GM12878 (cell line): Measurements from ENCODE around the gene KCNJ3. TPM values are rescaled to one million over a fixed set of nuclear protein-coding genes. Genes with fewer than 3 reads are reported as not detected.

Source experiments
- ATAC-seq: fragments of 200-7000 bp; cut with Tn5 transposase; 3 replicates; pipeline ENCODE4 v1.9.1; 2020; ENCODE audit warnings: mild to moderate bottlenecking, moderate library complexity
- BruUV-seq: library from RNA; stranded (reverse); fragments of 400-500 nt; replicated peaks from 2 replicates; lab custom pipeline; 2021; lab: Mats Ljungman, UMichigan
- CTCF ChIA-PET: fragments of 300-600 bp; sonication (Branson Sonifier 250); formaldehyde crosslinking; extraction: SDS; loops from one replicate; lab custom pipeline; 2021; ENCODE audit warnings: inconsistent platforms; lab: Yijun Ruan, JAX
- POLR2A ChIA-PET: fragments of 350-600 bp; formaldehyde crosslinking; extraction: SDS; loops from one replicate; lab custom pipeline; 2021; ENCODE audit warnings: inconsistent platforms; lab: Charles Lee
- RAD21 ChIA-PET: fragments of 300-600 bp; sonication (Branson Sonifier 250); formaldehyde crosslinking; loops from one replicate; lab custom pipeline; 2023; ENCODE audit warnings: antibody characterized with exemption; ENCODE audit not compliant: unreplicated experiment; lab: Charles Lee
- SMC1A ChIA-PET: fragments of 300-600 bp; sonication (Branson Sonifier 250); formaldehyde crosslinking; loops from one replicate; lab custom pipeline; 2023; ENCODE audit not compliant: unreplicated experiment, uncharacterized antibody; lab: Charles Lee
- DNase-seq: peaks from one replicate; pipeline ENCODE4 v3.0.0-alpha.2; 2011; ENCODE audit warnings: low read depth, low spot score
- FAIRE-seq: peaks from 3 replicates; lab custom pipeline; 2011; peaks lifted over from hg19 to GRCh38; lab: Jason Lieb, UNC
- H2AFZ ChIP-seq: 2 replicates; pipeline ENCODE4 v1.6.0; 2011; ENCODE audit warnings: low read depth, low read length, control low read depth; ENCODE audit not compliant: control insufficient read depth
- H3K27ac ChIP-seq: 2 replicates; pipeline ENCODE4 v1.5.1; 2011; ENCODE audit warnings: control low read depth; ENCODE audit not compliant: control insufficient read depth, insufficient read depth
- H3K27me3 ChIP-seq, 2 experiments: replicated peaks in 1 of 2; 2 replicates each; pipeline versions ENCODE4 v1.6.0 to v1.6.1; 2011; ENCODE audit warnings: low read length in 1 of 2; ENCODE audit not compliant: control insufficient read depth in 2 of 2, insufficient read depth in 2 of 2
- H3K36me3 ChIP-seq, 2 experiments: 2 replicates each; pipeline ENCODE4 v1.5.1; 2011; ENCODE audit warnings: low read length in 1 of 2; ENCODE audit not compliant: control insufficient read depth in 2 of 2, insufficient read depth in 2 of 2
- H3K4me1 ChIP-seq: 2 replicates; pipeline ENCODE4 v1.6.1; 2011; ENCODE audit warnings: mild to moderate bottlenecking, low read length, moderate library complexity, mixed read lengths; ENCODE audit not compliant: control insufficient read depth, insufficient read depth
- H3K4me2 ChIP-seq: 2 replicates; pipeline ENCODE4 v1.6.0; 2011; ENCODE audit warnings: control low read depth; ENCODE audit not compliant: control insufficient read depth, insufficient read depth
- H3K4me3 ChIP-seq: fragments of 200-600 bp; sonication (generic); 2 replicates; pipeline ENCODE4 v1.5.1; 2016
- H3K79me2 ChIP-seq: 2 replicates; pipeline ENCODE4 v1.6.0; 2011; ENCODE audit warnings: low read length; ENCODE audit not compliant: control insufficient read depth, insufficient read depth
- H3K9ac ChIP-seq: 2 replicates; pipeline ENCODE4 v1.8.0; 2011; ENCODE audit warnings: low read length, control low read depth, mixed read lengths; ENCODE audit not compliant: control insufficient read depth, insufficient read depth
- H3K9me3 ChIP-seq: replicated peaks from 3 replicates; pipeline ENCODE4 v1.5.1; 2011; ENCODE audit warnings: mild to moderate bottlenecking, low read length; ENCODE audit not compliant: control insufficient read depth, insufficient read depth
- H4K20me1 ChIP-seq: 2 replicates; pipeline ENCODE4 v1.6.0; 2011; ENCODE audit not compliant: control insufficient read depth, insufficient read depth
- E4F1 ChIP-seq: fragments of 450-650 bp; IDR thresholded peaks from 2 replicates; pipeline ENCODE4 v1.6.1; 2018; ENCODE audit warnings: borderline replicate concordance, mild to moderate bottlenecking; ENCODE audit not compliant: partially characterized antibody
- GATAD2B ChIP-seq: fragments of 450-650 bp; conservative IDR thresholded peaks from 2 replicates; pipeline ENCODE4 v1.6.1; 2017; ENCODE audit warnings: low read depth, mild to moderate bottlenecking, moderate library complexity
- HDAC6 ChIP-seq: fragments of 200-600 bp; sonication (generic); IDR thresholded peaks from one replicate; pipeline ENCODE4 v1.8.0; 2017; ENCODE audit warnings: antibody characterized with exemption; ENCODE audit not compliant: unreplicated experiment
- HDGF ChIP-seq: fragments of 450-650 bp; IDR thresholded peaks from 2 replicates; pipeline ENCODE4 v1.6.1; 2016; ENCODE audit warnings: antibody characterized with exemption
- JUND ChIP-seq: IDR thresholded peaks from 2 replicates; pipeline ENCODE4 v1.6.1; 2012; ENCODE audit warnings: low read depth, mild to moderate bottlenecking, low read length, improper control_type of control experiment, moderate library complexity
- MYC ChIP-seq: IDR thresholded peaks from 2 replicates; pipeline ENCODE4 v1.6.1; 2011; ENCODE audit warnings: mild to moderate bottlenecking, low read length, moderate library complexity, inconsistent platforms; ENCODE audit not compliant: insufficient read depth, insufficient replicate concordance, insufficient read length, severe bottlenecking
- NRF1 ChIP-seq: conservative IDR thresholded peaks from 2 replicates; pipeline ENCODE4 v1.6.1; 2011; ENCODE audit warnings: mild to moderate bottlenecking, low read depth, low read length, improper control_type of control experiment
- PML ChIP-seq: IDR thresholded peaks from 2 replicates; pipeline ENCODE4 v1.6.1; 2012; ENCODE audit warnings: low read length, inconsistent platforms
- RB1 ChIP-seq: fragments of 450-650 bp; formaldehyde crosslinking; IDR thresholded peaks from 2 replicates; pipeline ENCODE4 v1.6.1; 2017; ENCODE audit warnings: mild to moderate bottlenecking, borderline replicate concordance
- RELB ChIP-seq: fragments of 450-650 bp; IDR thresholded peaks from 2 replicates; pipeline ENCODE4 v1.6.1; 2017; ENCODE audit warnings: low read depth, mild to moderate bottlenecking, moderate library complexity
- SMAD1 ChIP-seq: fragments of 450-650 bp; IDR thresholded peaks from 2 replicates; pipeline ENCODE4 v1.6.1; 2018; ENCODE audit warnings: mild to moderate bottlenecking, low read depth; ENCODE audit not compliant: partially characterized antibody
- SMARCA5 ChIP-seq: fragments of 450-650 bp; IDR thresholded peaks from 2 replicates; pipeline ENCODE4 v1.6.1; 2017; ENCODE audit warnings: mild to moderate bottlenecking
- STAT3 ChIP-seq: IDR thresholded peaks from 2 replicates; pipeline ENCODE4 v1.6.1; 2011; ENCODE audit warnings: low read depth, low read length, improper control_type of control experiment
- ZNF207 ChIP-seq: fragments of 450-650 bp; IDR thresholded peaks from 2 replicates; pipeline ENCODE4 v1.6.1; 2014; ENCODE audit warnings: antibody characterized with exemption, mild to moderate bottlenecking, borderline replicate concordance
- ZNF384 ChIP-seq: IDR thresholded peaks from 2 replicates; pipeline ENCODE4 v1.6.1; 2012; ENCODE audit warnings: low read depth, mild to moderate bottlenecking, low read length, improper control_type of control experiment, borderline replicate concordance
- WGBS: methylation state at CpG from one replicate; pipeline ENCODE4 v1.1.6; 2016; ENCODE audit warnings: low lambda C conversion rate; ENCODE audit not compliant: insufficient replicate concordance, insufficient coverage; ENCODE audit errors: missing lambda C conversion rate; 5-methylcytosine and 5-hydroxymethylcytosine counted together
- in situ Hi-C: fragments of 300-500 bp; cut with MboI; formaldehyde crosslinking; loops from 9 replicates; pipeline ENCODE4 v1.14.3; 2018; ENCODE audit warnings: mixed read lengths
- intact Hi-C: fragments of 100-400 bp; cut with micrococcal nuclease; formaldehyde crosslinking; loops from one replicate; pipeline ENCODE4 v1.14.2; 2022; ENCODE audit not compliant: unreplicated experiment
- polyA plus RNA-seq, 11 experiments: library from polyadenylated mRNA; depleted of rRNA in 4 of 11; unstranded in 6 of 11; stranded (reverse) in 5 of 11; fragments of >200 nt; fragmentation: Nextera tagmentation in 4 of 11; fragmentation: Illumina TruSeq in 1 of 11; extraction: Ambion mirVana in 4 of 11; extraction: Trizol in 1 of 11; gene quantifications; 1 replicate in 1 of 11; 2 replicates in 10 of 11; pipeline versions ENCODE4 v1.2.1 to v1.2.3, GENCODE V29; 2011 to 2016; ENCODE audit warnings: inconsistent platforms in 2 of 11, missing spikeins in 2 of 11, low read depth in 1 of 11
- total RNA-seq, 4 experiments: library from RNA; depleted of rRNA in 3 of 4; stranded (reverse); fragments of >200 nt in 3 of 4; fragmentation: Illumina TruSeq in 1 of 4; extraction: Trizol in 1 of 4; gene quantifications; 2 replicates each; pipeline versions ENCODE4 v1.2.1 to v1.2.3, GENCODE V29; 2013 to 2021

The KCNJ3 gene
- total and polyA plus RNA-seq, 10 of the 15 experiments (the other 5 are each of a cell fraction or from before 2014, with no cell fraction given), result 0.01 to 1.1 (median 0.04) TPM; not detected in 6

GRCh38 chr2:154827286-154827685, 128.8 kb downstream of the KCNJ3 start:
- H3K36me3 ChIP-seq, result no peaks in the 10 kb centered on the region
- H3K4me1 ChIP-seq, result no peaks in the 10 kb centered on the region
- POLR2A ChIA-PET, result no interaction called here
- CTCF ChIA-PET, result interaction anchor here (1.1 kb wide), 1 partner anchor 9 kb away, joined by 3 read pairs; no protein-coding TSS in a partner anchor
- H3K27ac ChIP-seq, result no peak overlapping the region
- H3K9ac ChIP-seq, result no peak overlapping the region
- no peaks in the 10 kb centered on the region for H4K20me1 ChIP-seq
- no peaks in the 10 kb centered on the region for H3K79me2 ChIP-seq
- FAIRE-seq (no peak), DNase-seq (no peak), ATAC-seq (no peak)
- TF ChIP-seq RB1 (no peak), RELB (no peak), PML (no peak), ZNF384 (no peak), HDGF (no peak), SMARCA5 (no peak), MYC (no peak), GATAD2B (no peak), STAT3 (no peak), SMAD1 (no peak), ZNF207 (no peak), HDAC6 (no peak), E4F1 (no peak), JUND (no peak), NRF1 (no peak)
- no TSS peak for BruUV-seq
- no peaks in the 10 kb centered on the region for H3K9me3 ChIP-seq
- H3K4me3 ChIP-seq, result no peak overlapping the region
- H3K4me2 ChIP-seq, result no peak overlapping the region
- WGBS, result 39% methylated on average over 1 of the region's 1 CpG
- intact Hi-C loops, result no loop called here
- SMC1A ChIA-PET, result interaction anchor here (0.6 to 1.7 kb wide), 2 partner anchors 14 to 376 kb away, joined by 3 read pairs; no protein-coding TSS in a partner anchor
- H2AFZ ChIP-seq, result no peak overlapping the region
- RAD21 ChIA-PET, result no interaction called here
- in situ Hi-C loops, result no loop called here
- no peaks in the 10 kb centered on the region for H3K27me3 ChIP-seq
